ENCODE results near the gene HCRT. TPM values are rescaled to one million over a fixed set of nuclear protein-coding genes. Genes with fewer than 3 reads are reported as not detected.

The HCRT gene
- total and polyA plus RNA-seq, 2 of the 4 experiments (the other 2 are of a cell fraction): not detected

DNA sequence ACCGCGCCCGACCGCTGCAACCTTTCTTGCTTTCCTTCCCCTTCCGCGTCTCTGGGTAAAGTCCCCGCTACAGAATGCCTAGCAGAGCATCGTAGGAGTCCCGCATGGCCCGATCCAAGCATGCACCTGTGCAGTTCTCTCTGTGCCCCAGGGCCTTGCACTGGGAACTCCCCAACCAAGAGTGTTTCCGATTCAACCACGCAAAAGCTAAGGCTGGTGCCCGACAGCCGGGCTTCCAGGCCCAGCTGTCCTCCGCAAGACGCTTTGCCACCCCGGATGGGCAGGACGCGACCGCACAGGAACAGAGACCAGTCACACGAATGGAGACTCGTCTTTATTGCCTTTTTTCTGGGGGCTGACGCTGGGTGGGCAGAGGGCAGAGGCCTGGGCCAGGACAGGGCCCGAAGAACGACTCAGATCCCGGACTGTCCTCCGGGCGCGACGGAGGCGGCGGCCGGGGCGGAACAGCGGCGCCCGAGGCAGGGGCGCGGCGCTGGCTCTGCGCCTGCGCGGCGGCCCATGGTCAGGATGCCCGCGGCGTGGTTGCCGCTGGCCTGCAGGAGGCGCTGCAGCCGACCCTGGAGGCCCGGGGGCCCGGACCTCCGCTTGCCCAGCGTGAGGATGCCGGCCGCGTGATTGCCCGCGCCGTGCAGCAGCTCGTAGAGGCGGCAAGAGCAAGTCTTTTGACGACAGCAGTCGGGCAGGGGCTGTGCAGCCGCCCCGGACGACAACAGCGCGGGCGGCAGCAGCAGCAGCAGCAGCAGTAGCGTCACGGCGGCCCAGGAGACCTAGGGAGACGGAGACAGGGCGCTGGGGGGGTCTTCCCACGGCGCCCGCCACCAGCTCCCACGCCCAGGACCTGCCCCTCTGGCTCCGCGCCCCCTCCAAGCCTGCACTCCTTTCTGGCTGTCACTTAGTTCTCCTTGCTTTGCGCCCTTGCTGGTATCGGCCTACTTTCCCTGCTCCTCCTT lies 1.2 kb downstream of the HCRT start:
- in situ Hi-C loops (cut with MboI; ENCODE audit: low sequenced_read_pairs): no loop called here
- Histone ChIP-seq H4K8ac (ENCODE audit: low read depth in 2 of 2, low read length in 2 of 2) (peak overlapping the region; percentile 75 to 94; a peak in 3 of 4 replicates), H3K56ac (ENCODE audit: extremely low read depth, insufficient read depth, low read length) (peak overlapping the region; percentile 8; the same call in 1 of the 2 replicates), H3K9ac (ENCODE audit: low read depth, low read length) (peak overlapping the region; percentile 77), H3K18ac (ENCODE audit: low read depth, low read length) (peak overlapping the region; percentile 52; the same call in 1 of the 2 replicates), H2BK120ac (ENCODE audit: low read depth, low read length) (peak overlapping the region; percentile 74; the same call in 1 of the 2 replicates), H2AFZ (replicated peaks; ENCODE audit: low read length, poor library complexity) (peak overlapping the region; percentile 94), H4K20me1 (ENCODE audit: insufficient read depth, low read length) (0 out of 2 replicates have a peak, but pooled peaks cover 2% of the 10 kb centered on the region), H2AK9ac (replicated peaks; ENCODE audit: low read depth, low read length, poor library complexity) (peak overlapping the region; percentile 7), H2BK15ac (ENCODE audit: low read depth, low read length) (no peak overlapping the region), H4K5ac (ENCODE audit: low read depth, low read length) (peak overlapping the region; percentile 90), H3K27ac (ENCODE audit: insufficient read depth, low read length) (peak overlapping the region; percentile 58), H3K9me3 (ENCODE audit: control insufficient read depth, insufficient read depth, low read length) (no peaks in the 10 kb centered on the region), H2BK5ac (ENCODE audit: low read depth, low read length, poor library complexity, severe bottlenecking) (peak overlapping the region; percentile 46), H3K27me3 (ENCODE audit: control insufficient read depth, insufficient read depth, low read length) (peaks cover 28% of the 10 kb centered on the region), H3K14ac (replicated peaks; ENCODE audit: low read depth, low read length) (peak overlapping the region; percentile 84), H3K4me1 (ENCODE audit: control insufficient read depth, insufficient read depth, low read length) (peaks cover 9% of the 10 kb centered on the region), H3K23ac (ENCODE audit: low read depth, low read length) (0 out of 2 replicates have a peak overlapping the region, but pooled peaks have one; percentile 24), H3K4me3 (ENCODE audit: insufficient read depth, low read depth, low read length) (peak overlapping the region; percentile 71), H4K91ac (ENCODE audit: insufficient read depth, low read depth, low read length) (no peak overlapping the region), H3K36me3 (ENCODE audit: control insufficient read depth, insufficient read depth, low read length) (no peaks in the 10 kb centered on the region), H2BK20ac (ENCODE audit: low read depth, low read length) (no peak overlapping the region), H2AK5ac (ENCODE audit: low read depth, low read length) (peak overlapping the region; percentile 69), H3K4ac (ENCODE audit: low read depth, low read length) (peak overlapping the region; percentile 89), H3K4me2 (ENCODE audit: low read depth, low read length) (peak overlapping the region; percentile 95), H3K79me1 (ENCODE audit: low read depth in 1 of 2, low read length in 2 of 2) (no peaks in the 10 kb centered on the region), H3K9me1 (ENCODE audit: insufficient read depth, low read length) (0 out of 2 replicates have a peak, but pooled peaks cover 3% of the 10 kb centered on the region)
- ATAC-seq (ENCODE audit: low read depth) (peak; percentile 92), DNase-seq (peak; percentile 63)
- dilution Hi-C loops (cut with HindIII; ENCODE audit: low sequenced_read_pairs, unreplicated experiment): no loop called here
- BruUV-seq (replicated peaks): no TSS peak
- intact Hi-C loops (cut with micrococcal nuclease): no loop called here
- POLR2A ChIA-PET (ENCODE audit: unreplicated experiment): no interaction called here
- CTCF ChIA-PET: interaction anchor here (1.0 kb wide), 2 partner anchors 10 to 12 kb away, joined by 3 read pairs; partner anchors contain the start of gene GHDC
- WGBS, 2 experiments (ENCODE audit: extremely low coverage in 2 of 2, insufficient read length in 1 of 2): 5% methylated on average over 63 of the region's 83 CpGs; no CpG with 5 or more reads in 1 of the 2 experiments
- TF ChIP-seq BHLHE40 (IDR thresholded peaks at IDR 0.05; ENCODE audit: low read depth, low read length) (no peak), MAFK (IDR thresholded peaks at IDR 0.05; ENCODE audit: low read depth, low read length) (no peak), RFX5 (IDR thresholded peaks at IDR 0.05; ENCODE audit: low read depth, low read length) (no peak), SMC3 (IDR thresholded peaks at IDR 0.05; ENCODE audit: low read depth, low read length) (peak; percentile 52), CEBPB (IDR thresholded peaks at IDR 0.05; ENCODE audit: low read depth, low read length) (no peak), MAZ (IDR thresholded peaks at IDR 0.05; ENCODE audit: borderline replicate concordance, low read depth, low read length) (peak; percentile 65; the same call in 1 of the 2 replicates), POLR2A (IDR thresholded peaks at IDR 0.05; ENCODE audit: low read depth, low read length) (no peak), CHD1 (IDR thresholded peaks at IDR 0.05; ENCODE audit: low read depth, low read length) (no peak), RCOR1 (IDR thresholded peaks at IDR 0.05; ENCODE audit: insufficient replicate concordance, low read length) (peak; percentile 24), RAD21 (IDR thresholded peaks at IDR 0.05; ENCODE audit: low read length) (peak; percentile 65), FOS (IDR thresholded peaks at IDR 0.05; ENCODE audit: low read depth, low read length) (no peak)
- TF ChIP-seq, protein P1, sequence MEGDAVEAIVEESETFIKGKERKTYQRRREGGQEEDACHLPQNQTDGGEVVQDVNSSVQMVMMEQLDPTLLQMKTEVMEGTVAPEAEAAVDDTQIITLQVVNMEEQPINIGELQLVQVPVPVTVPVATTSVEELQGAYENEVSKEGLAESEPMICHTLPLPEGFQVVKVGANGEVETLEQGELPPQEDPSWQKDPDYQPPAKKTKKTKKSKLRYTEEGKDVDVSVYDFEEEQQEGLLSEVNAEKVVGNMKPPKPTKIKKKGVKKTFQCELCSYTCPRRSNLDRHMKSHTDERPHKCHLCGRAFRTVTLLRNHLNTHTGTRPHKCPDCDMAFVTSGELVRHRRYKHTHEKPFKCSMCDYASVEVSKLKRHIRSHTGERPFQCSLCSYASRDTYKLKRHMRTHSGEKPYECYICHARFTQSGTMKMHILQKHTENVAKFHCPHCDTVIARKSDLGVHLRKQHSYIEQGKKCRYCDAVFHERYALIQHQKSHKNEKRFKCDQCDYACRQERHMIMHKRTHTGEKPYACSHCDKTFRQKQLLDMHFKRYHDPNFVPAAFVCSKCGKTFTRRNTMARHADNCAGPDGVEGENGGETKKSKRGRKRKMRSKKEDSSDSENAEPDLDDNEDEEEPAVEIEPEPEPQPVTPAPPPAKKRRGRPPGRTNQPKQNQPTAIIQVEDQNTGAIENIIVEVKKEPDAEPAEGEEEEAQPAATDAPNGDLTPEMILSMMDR (conservative IDR thresholded peaks at IDR 0.05; ENCODE audit: low read depth, low read length): peak; percentile 96
- TF ChIP-seq, protein P2, sequence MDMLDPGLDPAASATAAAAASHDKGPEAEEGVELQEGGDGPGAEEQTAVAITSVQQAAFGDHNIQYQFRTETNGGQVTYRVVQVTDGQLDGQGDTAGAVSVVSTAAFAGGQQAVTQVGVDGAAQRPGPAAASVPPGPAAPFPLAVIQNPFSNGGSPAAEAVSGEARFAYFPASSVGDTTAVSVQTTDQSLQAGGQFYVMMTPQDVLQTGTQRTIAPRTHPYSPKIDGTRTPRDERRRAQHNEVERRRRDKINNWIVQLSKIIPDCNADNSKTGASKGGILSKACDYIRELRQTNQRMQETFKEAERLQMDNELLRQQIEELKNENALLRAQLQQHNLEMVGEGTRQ (IDR thresholded peaks at IDR 0.05; ENCODE audit: low read depth, low read length): no peak

Data from IMR-90 (cell line).